ENCODE measurements around the gene TPSB2. TPM values are rescaled to one million over a fixed set of nuclear protein-coding genes. Genes with fewer than 3 reads are reported as not detected.
A peak's percentile ranks its signal among the peaks of the same experiment; 100 is the strongest.

The TPSB2 gene
- total RNA-seq, 1 donor from 2014 or later = not detected

- Histone ChIP-seq H3K9me3 (ENCODE audit: insufficient read depth, low read depth, low read length) (no peaks in the 10 kb centered on the region), H3K4me3 (ENCODE audit: insufficient read depth, low read depth, low read length) (no peak overlapping the region), H3K27me3 (ENCODE audit: insufficient read depth, low read length) (no peaks in the 10 kb centered on the region), H3K4me1 (ENCODE audit: insufficient read depth, low read length) (peaks cover 2% of the 10 kb centered on the region), H2AFZ (ENCODE audit: low read depth, low read length) (no peak overlapping the region), H3K36me3 (ENCODE audit: insufficient read depth, low read length) (no peaks in the 10 kb centered on the region), H3K27ac (ENCODE audit: low read depth, low read length) (no peak overlapping the region), H3K79me2 (ENCODE audit: insufficient read depth, low read length) (no peaks in the 10 kb centered on the region), H4K20me1 (ENCODE audit: insufficient read depth, low read length) (peaks cover 51% of the 10 kb centered on the region), H3K4me2 (ENCODE audit: low read length) (no peak overlapping the region), H3K9ac (ENCODE audit: low read length) (no peak overlapping the region)
- Mint-ChIP-seq H3K36me3 (ENCODE audit: low read depth, unreplicated experiment) (no peaks in the 10 kb centered on the region), H3K9me3 (ENCODE audit: unreplicated experiment) (no peaks in the 10 kb centered on the region), H3K4me3 (ENCODE audit: unreplicated experiment) (no peak overlapping the region), H3K27me3 (ENCODE audit: low read depth, unreplicated experiment) (peaks cover 11% of the 10 kb centered on the region), H3K27ac (ENCODE audit: unreplicated experiment) (no peak overlapping the region), H3K4me1 (ENCODE audit: low read depth, unreplicated experiment) (no peaks in the 10 kb centered on the region)
- DNase-seq (ENCODE audit: low read depth) = no peak
- no peak for FAIRE-seq
- TF ChIP-seq CTCF (IDR thresholded peaks at IDR 0.05; ENCODE audit: insufficient read depth, low read depth, low read length) (peak; percentile 32), EZH2 (IDR thresholded peaks at IDR 0.05; ENCODE audit: insufficient read depth, low read length) (no peak)
Observed at GRCh38 chr16:1194665-1195392, 35.2 kb downstream of the TPSB2 start.

GRCh38 chr16:1193825-1194581, 36.0 kb downstream of the TPSB2 start:
- no peak overlapping the region for H3K4me3 ChIP-seq (ENCODE audit: insufficient read depth, low read depth, low read length)
- no peaks in the 10 kb centered on the region for H3K36me3 ChIP-seq (ENCODE audit: insufficient read depth, low read length)
- H3K79me2 ChIP-seq (ENCODE audit: insufficient read depth, low read length) = no peaks in the 10 kb centered on the region
- no peaks in the 10 kb centered on the region for H3K9me3 ChIP-seq (ENCODE audit: insufficient read depth, low read depth, low read length)
- Mint-ChIP-seq H3K36me3 (ENCODE audit: low read depth, unreplicated experiment) (no peaks in the 10 kb centered on the region), H3K27ac (ENCODE audit: unreplicated experiment) (no peak overlapping the region), H3K27me3 (ENCODE audit: low read depth, unreplicated experiment) (peaks cover 11% of the 10 kb centered on the region), H3K9me3 (ENCODE audit: unreplicated experiment) (no peaks in the 10 kb centered on the region), H3K4me3 (ENCODE audit: unreplicated experiment) (no peak overlapping the region), H3K4me1 (ENCODE audit: low read depth, unreplicated experiment) (no peaks in the 10 kb centered on the region)
- H3K27me3 ChIP-seq (ENCODE audit: insufficient read depth, low read length) = no peaks in the 10 kb centered on the region
- H3K4me2 ChIP-seq (ENCODE audit: low read length) = no peak overlapping the region
- peaks cover 58% of the 10 kb centered on the region for H4K20me1 ChIP-seq (ENCODE audit: insufficient read depth, low read length)
- no peak overlapping the region for H3K9ac ChIP-seq (ENCODE audit: low read length)
- DNase-seq (ENCODE audit: low read depth) (no peak), FAIRE-seq (no peak)
- TF ChIP-seq CTCF (IDR thresholded peaks at IDR 0.05; ENCODE audit: insufficient read depth, low read depth, low read length) (no peak), EZH2 (IDR thresholded peaks at IDR 0.05; ENCODE audit: insufficient read depth, low read length) (no peak)
- no peak overlapping the region for H3K27ac ChIP-seq (ENCODE audit: low read depth, low read length)
- H2AFZ ChIP-seq (ENCODE audit: low read depth, low read length) = no peak overlapping the region
- peaks cover 2% of the 10 kb centered on the region for H3K4me1 ChIP-seq (ENCODE audit: insufficient read depth, low read length)

Measured in astrocyte (in vitro differentiated cells and primary cell).